T1000 (cell line): Measurements from ENCODE around the gene STK4.

ENCODE experiments used
- DNase-seq: peaks from one replicate; lab custom pipeline; 2025; ENCODE audit warnings: mixed read lengths; lab: John Stamatoyannopoulos, UW

STK4 gene

GRCh38 chr20:45029884-45030283 lies 63.6 kb downstream of the STK4 start:
- no peak for DNase-seq

GRCh38 chr20:45032276-45032675 lies 66.0 kb downstream of the STK4 start:
- no peak for DNase-seq

- DNase-seq: no peak
Observed at GRCh38 chr20:45032781-45033180, 66.5 kb downstream of the STK4 start.

- DNase-seq: no peak
Observed at GRCh38 chr20:45034436-45034835, 68.1 kb downstream of the STK4 start.

GRCh38 chr20:45036044-45036755 lies 69.9 kb downstream of the STK4 start:
- DNase-seq: peak; percentile 38

- no peak for DNase-seq
Observed at GRCh38 chr20:45037050-45037449, 70.7 kb downstream of the STK4 start.

GRCh38 chr20:45037635-45038034 lies 71.3 kb downstream of the STK4 start:
- DNase-seq: no peak

GRCh38 chr20:45038745-45039474 lies 72.6 kb downstream of the STK4 start:
- no peak for DNase-seq

- DNase-seq: no peak
Observed at GRCh38 chr20:45039475-45039820, 73.1 kb downstream of the STK4 start.

- DNase-seq: no peak
Observed at GRCh38 chr20:45041464-45042337, 75.4 kb downstream of the STK4 start.

GRCh38 chr20:45042978-45043377 lies 76.7 kb downstream of the STK4 start:
- no peak for DNase-seq

- DNase-seq: peak; percentile 52
Observed at GRCh38 chr20:45044084-45044573, 77.8 kb downstream of the STK4 start.

- DNase-seq: no peak
Observed at GRCh38 chr20:45044601-45045000, 78.3 kb downstream of the STK4 start.

GRCh38 chr20:45047581-45048119 lies 81.3 kb downstream of the STK4 start:
- DNase-seq: no peak

- DNase-seq: no peak
Observed at GRCh38 chr20:45049438-45049837, 83.1 kb downstream of the STK4 start.

- DNase-seq: no peak
Observed at GRCh38 chr20:45049904-45050471, 83.7 kb downstream of the STK4 start.

- no peak for DNase-seq
Observed at GRCh38 chr20:45051204-45052060, 85.1 kb downstream of the STK4 start.

- DNase-seq: no peak
Observed at GRCh38 chr20:45052698-45053429, 86.6 kb downstream of the STK4 start.

- no peak for DNase-seq
Observed at GRCh38 chr20:45053430-45054351, 87.4 kb downstream of the STK4 start.
